OCI-LY1 (cell line): ENCODE results near the gene IGF1R.

Source experiments
- EZH2 ChIP-seq: fragments of 200-600 bp; sonication (generic), shearing (Covaris generic); IDR thresholded peaks from 2 replicates; pipeline ENCODE4 v1.8.0; 2017; ENCODE audit warnings: borderline replicate concordance, mixed run types, mild to moderate bottlenecking, antibody characterized with exemption, low read length, moderate library complexity, mixed read lengths
- TF ChIP-seq, protein P1 (sequence below): fragments of 200-600 bp; sonication (generic), shearing (Covaris generic); IDR thresholded peaks from 2 replicates; pipeline ENCODE4 v1.5.1; 2017; ENCODE audit warnings: mild to moderate bottlenecking, antibody characterized with exemption, low read length, moderate library complexity, mixed read lengths

DNA sequence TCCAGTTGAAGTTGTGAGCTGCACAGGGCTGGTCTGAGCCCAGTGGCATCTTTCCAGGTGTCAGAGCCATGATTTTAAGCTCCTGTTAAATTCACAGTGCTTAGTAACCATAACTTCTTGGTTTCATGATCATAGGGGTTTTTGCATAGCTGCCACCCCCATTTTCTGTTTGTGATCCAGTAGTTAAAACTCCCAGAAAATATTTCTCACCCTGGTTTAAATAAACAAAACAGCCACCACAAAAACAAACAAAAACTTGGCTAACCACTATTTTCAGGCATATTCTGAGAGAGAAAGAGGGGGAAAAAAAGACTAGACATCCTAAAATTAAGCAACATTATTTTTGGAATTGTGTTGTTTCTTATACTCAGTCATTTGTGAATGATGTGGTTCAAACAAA, 175.3 kb downstream of the IGF1R start:
- TF ChIP-seq, protein P1, sequence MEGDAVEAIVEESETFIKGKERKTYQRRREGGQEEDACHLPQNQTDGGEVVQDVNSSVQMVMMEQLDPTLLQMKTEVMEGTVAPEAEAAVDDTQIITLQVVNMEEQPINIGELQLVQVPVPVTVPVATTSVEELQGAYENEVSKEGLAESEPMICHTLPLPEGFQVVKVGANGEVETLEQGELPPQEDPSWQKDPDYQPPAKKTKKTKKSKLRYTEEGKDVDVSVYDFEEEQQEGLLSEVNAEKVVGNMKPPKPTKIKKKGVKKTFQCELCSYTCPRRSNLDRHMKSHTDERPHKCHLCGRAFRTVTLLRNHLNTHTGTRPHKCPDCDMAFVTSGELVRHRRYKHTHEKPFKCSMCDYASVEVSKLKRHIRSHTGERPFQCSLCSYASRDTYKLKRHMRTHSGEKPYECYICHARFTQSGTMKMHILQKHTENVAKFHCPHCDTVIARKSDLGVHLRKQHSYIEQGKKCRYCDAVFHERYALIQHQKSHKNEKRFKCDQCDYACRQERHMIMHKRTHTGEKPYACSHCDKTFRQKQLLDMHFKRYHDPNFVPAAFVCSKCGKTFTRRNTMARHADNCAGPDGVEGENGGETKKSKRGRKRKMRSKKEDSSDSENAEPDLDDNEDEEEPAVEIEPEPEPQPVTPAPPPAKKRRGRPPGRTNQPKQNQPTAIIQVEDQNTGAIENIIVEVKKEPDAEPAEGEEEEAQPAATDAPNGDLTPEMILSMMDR = no peak
- no peak for TF ChIP-seq EZH2
